Calu3 (cell line): ENCODE data around the gene TBC1D32. TPM values are rescaled to one million over a fixed set of nuclear protein-coding genes. Genes with fewer than 3 reads are reported as not detected.

Experiments used
- BruUV-seq: library from RNA; stranded (reverse); fragments of 400-500 nt; replicated peaks from 2 replicates; lab custom pipeline; 2021; lab: Mats Ljungman, UMichigan
- CTCF ChIA-PET: fragments of 300-600 bp; sonication (Branson Sonifier 250); formaldehyde crosslinking; loops from one replicate; lab custom pipeline; 2022; ENCODE audit warnings: antibody characterized with exemption; lab: Charles Lee
- DNase-seq: peaks from one replicate; pipeline ENCODE4 v3.0.0; 2022
- H3K27ac Mint-ChIP-seq: one replicate; pipeline ENCODE4 v1.8.0; 2022; ENCODE audit warnings: mixed read lengths; ENCODE audit not compliant: unreplicated experiment
- H3K27me3 Mint-ChIP-seq: one replicate; pipeline ENCODE4 v1.8.0; 2022; ENCODE audit warnings: mixed read lengths; ENCODE audit not compliant: unreplicated experiment
- H3K36me3 Mint-ChIP-seq: one replicate; pipeline ENCODE4 v1.8.0; 2022; ENCODE audit warnings: mild to moderate bottlenecking, moderate library complexity, mixed read lengths; ENCODE audit not compliant: insufficient read depth, unreplicated experiment
- H3K4me1 Mint-ChIP-seq: one replicate; pipeline ENCODE4 v1.8.0; 2022; ENCODE audit warnings: mild to moderate bottlenecking, low read depth, mixed read lengths; ENCODE audit not compliant: unreplicated experiment
- H3K4me3 Mint-ChIP-seq: one replicate; pipeline ENCODE4 v1.8.0; 2022; ENCODE audit warnings: mild to moderate bottlenecking, low read depth, moderate library complexity, mixed read lengths; ENCODE audit not compliant: unreplicated experiment
- H3K9me3 Mint-ChIP-seq: one replicate; pipeline ENCODE4 v1.8.0; 2022; ENCODE audit warnings: low read depth, mixed read lengths; ENCODE audit not compliant: unreplicated experiment
- CTCF ChIP-seq: fragments of 200-600 bp; IDR thresholded peaks from one replicate; pipeline ENCODE4 v1.8.0; 2022; ENCODE audit warnings: antibody characterized with exemption; ENCODE audit not compliant: unreplicated experiment
- intact Hi-C: fragments of 100-400 bp; cut with micrococcal nuclease; formaldehyde crosslinking; loops from one replicate; pipeline ENCODE4 v1.10.0; 2022; ENCODE audit not compliant: unreplicated experiment
- total RNA-seq: library from RNA; stranded (reverse); gene quantifications from 2 replicates; pipeline ENCODE4 v1.2.3, GENCODE V29; 2022

Gene TBC1D32
- total RNA-seq, 1 experiment from 2014 or later = 8.9 TPM

GRCh38 chr6:121106962-121107361 lies 227.3 kb downstream of the TBC1D32 start:
- Mint-ChIP-seq H3K4me1 (no peaks in the 10 kb centered on the region), H3K9me3 (no peaks in the 10 kb centered on the region), H3K27ac (no peak overlapping the region), H3K36me3 (no peaks in the 10 kb centered on the region), H3K4me3 (no peak overlapping the region), H3K27me3 (no peaks in the 10 kb centered on the region)
- intact Hi-C loops = no loop called here
- no TSS peak for BruUV-seq
- no peak for DNase-seq
- CTCF ChIA-PET = no interaction called here
- no peak for TF ChIP-seq CTCF

- CTCF ChIA-PET = no interaction called here
- no peak overlapping the region for H3K27ac Mint-ChIP-seq
Measured at GRCh38 chr6:121105461-121105860, 228.8 kb downstream of the TBC1D32 start.

GRCh38 chr6:121093928-121094327 lies 240.4 kb downstream of the TBC1D32 start:
- CTCF ChIA-PET = no interaction called here
- Mint-ChIP-seq H3K27ac (no peak overlapping the region), H3K27me3 (no peaks in the 10 kb centered on the region), H3K9me3 (no peaks in the 10 kb centered on the region), H3K4me3 (no peak overlapping the region), H3K4me1 (no peaks in the 10 kb centered on the region), H3K36me3 (no peaks in the 10 kb centered on the region)
- BruUV-seq = no TSS peak
- no peak for DNase-seq
- intact Hi-C loops = no loop called here
- no peak for TF ChIP-seq CTCF

More at GRCh38 chr6:121105461-121105860, 228.8 kb downstream of the TBC1D32 start:
- BruUV-seq = no TSS peak
- no peaks in the 10 kb centered on the region for H3K9me3 Mint-ChIP-seq
- H3K4me3 Mint-ChIP-seq = no peak overlapping the region
- DNase-seq = no peak
- TF ChIP-seq CTCF = no peak
- H3K27me3 Mint-ChIP-seq = no peaks in the 10 kb centered on the region
- intact Hi-C loops = no loop called here
- H3K36me3 Mint-ChIP-seq = no peaks in the 10 kb centered on the region
- no peaks in the 10 kb centered on the region for H3K4me1 Mint-ChIP-seq

- no peaks in the 10 kb centered on the region for H3K27me3 Mint-ChIP-seq
- H3K27ac Mint-ChIP-seq = no peak overlapping the region
- no peaks in the 10 kb centered on the region for H3K36me3 Mint-ChIP-seq
- no peak for DNase-seq
- TF ChIP-seq CTCF = no peak
- CTCF ChIA-PET = interaction anchor here (0.7 kb wide), 1 partner anchor 196 kb away, joined by 4 read pairs; no protein-coding TSS in a partner anchor
- BruUV-seq = no TSS peak
- no peaks in the 10 kb centered on the region for H3K4me1 Mint-ChIP-seq
- no peaks in the 10 kb centered on the region for H3K9me3 Mint-ChIP-seq
- no peak overlapping the region for H3K4me3 Mint-ChIP-seq
- intact Hi-C loops = no loop called here
Measured at GRCh38 chr6:121090492-121090891, 243.8 kb downstream of the TBC1D32 start.
